HepG2 (cell line): ENCODE measurements around the gene ZDHHC14. TPM values are rescaled to one million over a fixed set of nuclear protein-coding genes. Genes with fewer than 3 reads are reported as not detected.

Source experiments
- ATAC-seq: fragments of 200-7000 bp; cut with Tn5 transposase; 3 replicates; pipeline ENCODE4 v1.9.1; 2020; ENCODE audit warnings: mild to moderate bottlenecking, moderate library complexity
- BruUV-seq: library from RNA; stranded (reverse); fragments of 400-500 nt; replicated peaks from 2 replicates; lab custom pipeline; 2021; lab: Mats Ljungman, UMichigan
- CTCF ChIA-PET: fragments of 300-600 bp; formaldehyde crosslinking; extraction: SDS; loops from one replicate; lab custom pipeline; 2021; ENCODE audit warnings: low total read pairs, inconsistent platforms, low intra/inter-chr PET ratio; lab: Yijun Ruan, JAX
- POLR2A ChIA-PET: fragments of 350-600 bp; sonication (Branson Sonifier 250); formaldehyde crosslinking; loops from one replicate; lab custom pipeline; 2020; ENCODE audit warnings: antibody characterized with exemption, inconsistent platforms; lab: Yijun Ruan, JAX
- DNase-seq: peaks from one replicate; pipeline ENCODE4 v3.0.0-alpha.2; 2015; ENCODE audit warnings: low spot score
- FAIRE-seq: peaks from 3 replicates; lab custom pipeline; 2011; peaks lifted over from hg19 to GRCh38; lab: Jason Lieb, UNC
- H2AFZ ChIP-seq: one replicate; pipeline ENCODE4 v1.6.1; 2011; ENCODE audit warnings: low read length, inconsistent platforms
- H3K27ac ChIP-seq: fragments of 300-600 bp; 3 replicates; pipeline ENCODE4 v1.8.0; 2011; ENCODE audit warnings: mixed run types, mild to moderate bottlenecking, mixed read lengths, low read length, inconsistent platforms; ENCODE audit not compliant: insufficient read depth; ENCODE audit errors: extremely low read length
- H3K27me3 ChIP-seq, 2 experiments: fragments of 200-600 bp in 1 of 2; 2 replicates in 1 of 2; 3 replicates in 1 of 2; pipeline versions ENCODE4 v1.6.0 to v1.8.0; 2011; ENCODE audit warnings: low read length in 2 of 2, mild to moderate bottlenecking in 2 of 2, moderate library complexity in 2 of 2, inconsistent platforms in 1 of 2; ENCODE audit not compliant: insufficient read depth in 2 of 2, control insufficient read depth in 1 of 2
- H3K36me3 ChIP-seq, 2 experiments: fragments of 200-600 bp in 1 of 2; replicated peaks in 1 of 2; 2 replicates in 1 of 2; 3 replicates in 1 of 2; pipeline versions ENCODE4 v1.5.1 to v1.8.0; 2011; ENCODE audit warnings: low read length in 2 of 2, inconsistent platforms in 1 of 2; ENCODE audit not compliant: insufficient read depth in 2 of 2, control insufficient read depth in 1 of 2
- H3K4me1 ChIP-seq: 2 replicates; pipeline ENCODE4 v1.5.1; 2012; ENCODE audit warnings: low read length, inconsistent platforms; ENCODE audit not compliant: insufficient read depth
- H3K4me2 ChIP-seq: 2 replicates; pipeline ENCODE4 v1.6.0; 2011; ENCODE audit warnings: low read depth, low read length, inconsistent platforms
- H3K4me3 ChIP-seq, 3 experiments: fragments of 200-600 bp in 1 of 3; sonication (generic), shearing (Covaris generic) in 1 of 3; replicated peaks in 1 of 3; 2 replicates each; pipeline ENCODE4 v1.5.1; 2011 to 2016; ENCODE audit warnings: low read length in 3 of 3, inconsistent platforms in 2 of 3, low read depth in 2 of 3, mild to moderate bottlenecking in 2 of 3, control low read depth in 1 of 3, mixed read lengths in 1 of 3; ENCODE audit not compliant: insufficient read depth in 1 of 3
- H3K79me2 ChIP-seq: one replicate; pipeline ENCODE4 v1.6.1; 2011; ENCODE audit warnings: low read length, inconsistent platforms; ENCODE audit not compliant: insufficient read depth
- H3K9ac ChIP-seq: 2 replicates; pipeline ENCODE4 v1.6.0; 2011; ENCODE audit warnings: mild to moderate bottlenecking, low read depth, low read length, inconsistent platforms; ENCODE audit not compliant: insufficient read depth
- H3K9me3 ChIP-seq: 2 replicates; pipeline ENCODE4 v1.5.1; 2012; ENCODE audit warnings: mild to moderate bottlenecking, low read length
- H4K20me1 ChIP-seq: 2 replicates; pipeline ENCODE4 v1.6.0; 2011; ENCODE audit warnings: inconsistent platforms, mild to moderate bottlenecking, low read length, moderate library complexity; ENCODE audit not compliant: insufficient read depth
- KDM5A ChIP-seq: fragments of 200-600 bp; sonication (generic); IDR thresholded peaks from 2 replicates; pipeline ENCODE4 v1.7.0; 2018; ENCODE audit warnings: antibody characterized with exemption, mild to moderate bottlenecking, low read length, borderline replicate concordance
- KLF16 ChIP-seq, 2 experiments: sonication (generic) in 1 of 2; formaldehyde crosslinking in 1 of 2; IDR thresholded peaks; 2 replicates each; pipeline versions ENCODE4 v1.6.1 to v1.8.0; 2016 to 2023; ENCODE audit warnings: missing genetic modification reagents in 2 of 2, missing compliant biosample characterization in 1 of 2
- PHF21A ChIP-seq: sonication (generic); formaldehyde crosslinking; IDR thresholded peaks from 2 replicates; pipeline ENCODE4 v1.5.0; 2020; ENCODE audit warnings: mild to moderate bottlenecking, missing genetic modification reagents
- SP2 ChIP-seq: sonication (generic); formaldehyde crosslinking; IDR thresholded peaks from 2 replicates; pipeline ENCODE4 v1.5.1; 2020; ENCODE audit warnings: mild to moderate bottlenecking, missing genetic modification reagents
- TRIM24 ChIP-seq: sonication (generic); formaldehyde crosslinking; IDR thresholded peaks from 2 replicates; pipeline ENCODE4 v1.8.0; 2022; ENCODE audit warnings: mild to moderate bottlenecking, missing genetic modification reagents
- ZNF318 ChIP-seq: sonication (generic); formaldehyde crosslinking; IDR thresholded peaks from 2 replicates; pipeline ENCODE4 v1.4.0; 2020; ENCODE audit warnings: mild to moderate bottlenecking, missing genetic modification reagents
- ZNF501 ChIP-seq: sonication (generic); formaldehyde crosslinking; IDR thresholded peaks from 2 replicates; pipeline ENCODE4 v1.5.1; 2020; ENCODE audit warnings: mild to moderate bottlenecking, moderate library complexity, missing genetic modification reagents
- ZNF639 ChIP-seq: conservative IDR thresholded peaks from 2 replicates; pipeline ENCODE4 v1.6.1; 2018; ENCODE audit warnings: missing genetic modification reagents
- ZNF670 ChIP-seq: sonication (generic); formaldehyde crosslinking; IDR thresholded peaks from 2 replicates; pipeline ENCODE4 v1.8.0; 2022; ENCODE audit warnings: mild to moderate bottlenecking, missing genetic modification reagents, borderline replicate concordance
- ZNF691 ChIP-seq: sonication (generic); formaldehyde crosslinking; IDR thresholded peaks from 2 replicates; pipeline ENCODE4 v1.4.0; 2020; ENCODE audit warnings: missing genetic modification reagents, low read depth, mild to moderate bottlenecking, borderline replicate concordance
- WGBS: methylation state at CpG from one replicate; pipeline ENCODE4 v1.1.6; 2017; ENCODE audit warnings: low lambda C conversion rate; 5-methylcytosine and 5-hydroxymethylcytosine counted together
- in situ Hi-C: cut with HindIII; loops from 2 replicates; pipeline ENCODE4 v1.10.0; 2017; ENCODE audit warnings: low pct_unique_long_range_greater_than_20kb; ENCODE audit not compliant: extremely low pct_ligation_motif_present
- intact Hi-C: fragments of 100-400 bp; cut with micrococcal nuclease; formaldehyde crosslinking; loops from one replicate; pipeline ENCODE4 v1.10.0; 2022; ENCODE audit not compliant: unreplicated experiment
- polyA plus RNA-seq, 8 experiments: library from polyadenylated mRNA; depleted of rRNA in 3 of 8; stranded (reverse) in 7 of 8; unstranded in 1 of 8; fragments of >200 nt; fragmentation: Illumina TruSeq in 4 of 8; extraction: Trizol in 4 of 8; gene quantifications; 2 replicates each; pipeline versions ENCODE4 v1.2.1 to v1.2.3, GENCODE V29; 2011 to 2016; ENCODE audit warnings: low read depth in 4 of 8, missing spikeins in 1 of 8, mixed read lengths in 1 of 8; ENCODE audit not compliant: insufficient read depth in 1 of 8
- total RNA-seq, 5 experiments: library from RNA; depleted of rRNA; stranded (reverse); fragments of >200 nt; fragmentation: Illumina TruSeq; extraction: Trizol; gene quantifications; 2 replicates each; pipeline ENCODE4 v1.2.3, GENCODE V29; 2016; ENCODE audit warnings: low read depth in 1 of 5

Gene ZDHHC14
- total and polyA plus RNA-seq, 2 of the 13 experiments (the other 11 are each of a cell fraction or from before 2014, with no cell fraction given) = 3.7 to 9.5 TPM

GRCh38 chr6:157615951-157616350 is 235.0 kb downstream of the ZDHHC14 start (continued):
- no peak for TF ChIP-seq ZNF318 (CRISPR knock-in tag)

- no peaks in the 10 kb centered on the region for H3K79me2 ChIP-seq
- ChIA-PET POLR2A (no interaction called here), CTCF (no interaction called here)
- FAIRE-seq (no peak), DNase-seq (no peak), ATAC-seq (no peak)
- H3K27me3 ChIP-seq = no peaks in the 10 kb centered on the region
- 96% methylated on average over 3 of the region's 3 CpGs for WGBS
- H3K4me1 ChIP-seq = no peaks in the 10 kb centered on the region
- no peak overlapping the region for H3K4me3 ChIP-seq
- intact Hi-C loops (no loop called here), in situ Hi-C loops (no loop called here)
- H3K27ac ChIP-seq = no peak overlapping the region
- H3K36me3 ChIP-seq = no peaks in the 10 kb centered on the region
- no peak overlapping the region for H3K9ac ChIP-seq
- H2AFZ ChIP-seq = no peak overlapping the region
- H3K4me2 ChIP-seq = no peak overlapping the region
- no TSS peak for BruUV-seq
- H3K9me3 ChIP-seq = no peaks in the 10 kb centered on the region
- no peaks in the 10 kb centered on the region for H4K20me1 ChIP-seq
- no peak for TF ChIP-seq ZNF691 (CRISPR knock-in tag)
- TF ChIP-seq KDM5A = no peak
- no peak for TF ChIP-seq PHF21A (CRISPR knock-in tag)
- TF ChIP-seq SP2 (CRISPR knock-in tag) = no peak
- no peak for TF ChIP-seq KLF16 (CRISPR knock-in tag; IDR thresholded peaks at IDR 0.05)
- TF ChIP-seq ZNF501 (CRISPR knock-in tag) = no peak
- no peak for TF ChIP-seq ZNF670 (CRISPR knock-in tag)
- TF ChIP-seq TRIM24 (CRISPR knock-in tag) = no peak
- no peak for TF ChIP-seq ZNF639 (CRISPR knock-in tag)
Measured at GRCh38 chr6:157620944-157621343, 240.0 kb downstream of the ZDHHC14 start.
